WERI-Rb-1 (cell line): ENCODE results near the gene SHC2.

ENCODE experiments used
- DNase-seq: peaks from one replicate; pipeline ENCODE4 v3.0.0-alpha.2; 2020
- H3K27ac ChIP-seq: fragments of 250-450 bp; sonication (Bioruptor Pico); 2 replicates; pipeline ENCODE4 v1.5.1; 2020; ENCODE audit warnings: mild to moderate bottlenecking, moderate library complexity
- H3K27me3 ChIP-seq: fragments of 250-450 bp; sonication (Bioruptor Pico); 2 replicates; pipeline ENCODE4 v1.5.1; 2021; ENCODE audit warnings: mild to moderate bottlenecking, low read depth, moderate library complexity; ENCODE audit not compliant: insufficient read depth, severe bottlenecking
- H3K36me3 ChIP-seq: fragments of 250-450 bp; sonication (Bioruptor Pico); 2 replicates; pipeline ENCODE4 v1.5.1; 2020; ENCODE audit warnings: mild to moderate bottlenecking, moderate library complexity
- H3K4me3 ChIP-seq: 2 replicates; pipeline ENCODE4 v1.5.1; 2011; ENCODE audit warnings: low read depth, mild to moderate bottlenecking, control low read depth, low read length
- H3K9me3 ChIP-seq: fragments of 250-450 bp; sonication (Bioruptor Pico); 2 replicates; pipeline ENCODE4 v1.5.1; 2021; ENCODE audit warnings: mild to moderate bottlenecking, moderate library complexity; ENCODE audit not compliant: severe bottlenecking
- CTCF ChIP-seq: IDR thresholded peaks from 2 replicates; pipeline ENCODE4 v1.5.1; 2011; ENCODE audit warnings: low read depth, mild to moderate bottlenecking, control low read depth, inconsistent platforms, low read length

SHC2 gene

GRCh38 chr19:440391-441212 lies 20.2 kb downstream of the SHC2 start:
- no peak overlapping the region for H3K4me3 ChIP-seq

GRCh38 chr19:439167-439900 lies 21.5 kb downstream of the SHC2 start:
- H3K36me3 ChIP-seq: peaks cover 9% of the 10 kb centered on the region
- TF ChIP-seq CTCF: no peak
- H3K27me3 ChIP-seq: no peaks in the 10 kb centered on the region
- no peak for DNase-seq
- H3K9me3 ChIP-seq: no peaks in the 10 kb centered on the region
- no peak overlapping the region for H3K27ac ChIP-seq
- H3K4me3 ChIP-seq: no peak overlapping the region

More at GRCh38 chr19:440391-441212, 20.2 kb downstream of the SHC2 start:
- DNase-seq: no peak
- Histone ChIP-seq H3K36me3 (0 out of 2 replicates have a peak, but pooled peaks cover 3% of the 10 kb centered on the region), H3K27ac (no peak overlapping the region), H3K9me3 (no peaks in the 10 kb centered on the region), H3K27me3 (no peaks in the 10 kb centered on the region)
- no peak for TF ChIP-seq CTCF

- DNase-seq: no peak
- Histone ChIP-seq H3K27ac (no peak overlapping the region), H3K9me3 (no peaks in the 10 kb centered on the region), H3K27me3 (no peaks in the 10 kb centered on the region), H3K4me3 (no peak overlapping the region), H3K36me3 (peaks cover 11% of the 10 kb centered on the region)
- no peak for TF ChIP-seq CTCF
These were observed 22.3 kb downstream of the SHC2 start for GRCh38 chr19:438416-438958.

- Histone ChIP-seq H3K9me3 (no peaks in the 10 kb centered on the region), H3K27ac (no peak overlapping the region), H3K36me3 (peaks cover 11% of the 10 kb centered on the region), H3K27me3 (no peaks in the 10 kb centered on the region), H3K4me3 (no peak overlapping the region)
- no peak for DNase-seq
- TF ChIP-seq CTCF: no peak
These were observed 23.8 kb downstream of the SHC2 start for GRCh38 chr19:437041-437440.

GRCh38 chr19:436413-436950 lies 24.4 kb downstream of the SHC2 start:
- H3K9me3 ChIP-seq: no peaks in the 10 kb centered on the region

More at GRCh38 chr19:436413-436950, 24.4 kb downstream of the SHC2 start:
- peaks cover 11% of the 10 kb centered on the region for H3K36me3 ChIP-seq
- no peak for DNase-seq
- H3K27ac ChIP-seq: no peak overlapping the region
- TF ChIP-seq CTCF: no peak
- H3K4me3 ChIP-seq: no peak overlapping the region
- H3K27me3 ChIP-seq: no peaks in the 10 kb centered on the region
